G401 (cell line): ENCODE results near the gene LPGAT1. TPM values are rescaled to one million over a fixed set of nuclear protein-coding genes. Genes with fewer than 3 reads are reported as not detected.
"Not testable (repeated sequence)": the region's sequence is repeated elsewhere in the genome, so short reads cannot be mapped to it uniquely, and the experiment has no call there.

ENCODE experiments used
- DNase-seq: peaks from one replicate; pipeline ENCODE4 v3.0.0-alpha.2; 2015; ENCODE audit warnings: low spot score
- in situ Hi-C: cut with HindIII; loops from 2 replicates; pipeline ENCODE4 v1.10.0; 2016; ENCODE audit warnings: low sequenced_read_pairs, mixed read lengths
- total RNA-seq: library from RNA; depleted of rRNA; stranded (reverse); fragments of >200 nt; shearing (Covaris generic); gene quantifications from 2 replicates; pipeline ENCODE4 v1.2.3, GENCODE V29; 2014

LPGAT1 gene
- total RNA-seq, 1 experiment from 2014 or later, result 19.3 TPM

- in situ Hi-C loops, result no loop called here
- no peak for DNase-seq
Measured at GRCh38 chr1:211715971-211716370, 114.6 kb downstream of the LPGAT1 start.

- in situ Hi-C loops, result no loop called here
Measured at GRCh38 chr1:211714154-211714553, 116.4 kb downstream of the LPGAT1 start.

GRCh38 chr1:211713231-211713630 is 117.3 kb downstream of the LPGAT1 start:
- in situ Hi-C loops, result no loop called here
- DNase-seq, result no peak

More at GRCh38 chr1:211714154-211714553, 116.4 kb downstream of the LPGAT1 start:
- DNase-seq, result no peak

GRCh38 chr1:211711315-211711705 is 119.3 kb downstream of the LPGAT1 start:
- no peak for DNase-seq
- in situ Hi-C loops, result no loop called here

GRCh38 chr1:211710566-211711314 is 119.8 kb downstream of the LPGAT1 start:
- no peak for DNase-seq
- in situ Hi-C loops, result no loop called here

- in situ Hi-C loops, result no loop called here
- DNase-seq, result no peak
Measured at GRCh38 chr1:211708926-211709325, 121.6 kb downstream of the LPGAT1 start.

GRCh38 chr1:211708006-211708405 is 122.6 kb downstream of the LPGAT1 start:
- in situ Hi-C loops, result no loop called here
- DNase-seq, result no peak

GRCh38 chr1:211705467-211706091 is 125.0 kb downstream of the LPGAT1 start:
- in situ Hi-C loops, result no loop called here

GRCh38 chr1:211704543-211704942 is 126.0 kb downstream of the LPGAT1 start:
- DNase-seq, result no peak
- in situ Hi-C loops, result no loop called here

More at GRCh38 chr1:211705467-211706091, 125.0 kb downstream of the LPGAT1 start:
- DNase-seq, result no peak

- in situ Hi-C loops, result no loop called here
- no peak for DNase-seq
Measured at GRCh38 chr1:211703812-211704537, 126.6 kb downstream of the LPGAT1 start.

- DNase-seq, result no peak
- in situ Hi-C loops, result no loop called here
Measured at GRCh38 chr1:211701733-211702132, 128.8 kb downstream of the LPGAT1 start.

GRCh38 chr1:211699059-211699458 is 131.5 kb downstream of the LPGAT1 start:
- DNase-seq, result no peak
- in situ Hi-C loops, result no loop called here

GRCh38 chr1:211698161-211699026 is 132.2 kb downstream of the LPGAT1 start:
- peak; percentile 57 for DNase-seq
- in situ Hi-C loops, result no loop called here

GRCh38 chr1:211697356-211697755 is 133.2 kb downstream of the LPGAT1 start:
- in situ Hi-C loops, result no loop called here
- DNase-seq, result no peak

- in situ Hi-C loops, result no loop called here
- DNase-seq, result no peak
Measured at GRCh38 chr1:211695135-211695816, 135.3 kb downstream of the LPGAT1 start.

- DNase-seq, in situ Hi-C loops: not testable (repeated sequence)
Measured at GRCh38 chr1:211693911-211694310, 136.7 kb downstream of the LPGAT1 start.
